ENCODE measurements around the gene SLC4A4. TPM values are rescaled to one million over a fixed set of nuclear protein-coding genes. Genes with fewer than 3 reads are reported as not detected.

SLC4A4 gene
- total RNA-seq, 1 donor = 13.0 TPM

GRCh38 chr4:71592793-71593192 is 254.0 kb downstream of the SLC4A4 start:
- H3K4me1 ChIP-seq (ENCODE audit: insufficient read depth, low read length) = no peaks in the 10 kb centered on the region
- no peaks in the 10 kb centered on the region for H3K27me3 ChIP-seq (ENCODE audit: insufficient read depth, low read length)
- no peak for DNase-seq (ENCODE audit: insufficient read length, low spot score, missing footprints)
- no peaks in the 10 kb centered on the region for H3K79me2 ChIP-seq (ENCODE audit: insufficient read depth, low read length)
- H3K4me2 ChIP-seq (ENCODE audit: insufficient read depth, low read length) = no peak overlapping the region
- no peaks in the 10 kb centered on the region for H3K9me3 ChIP-seq (ENCODE audit: low read depth, low read length)
- H3K27ac ChIP-seq (ENCODE audit: low read depth, low read length) = no peak overlapping the region
- no peaks in the 10 kb centered on the region for H4K20me1 ChIP-seq (ENCODE audit: insufficient read depth, low read length)
- H3K36me3 ChIP-seq (ENCODE audit: insufficient read depth, low read length) = no peaks in the 10 kb centered on the region
- H2AFZ ChIP-seq (ENCODE audit: low read length) = no peak overlapping the region
- TF ChIP-seq CTCF (IDR thresholded peaks at IDR 0.05; ENCODE audit: extremely low read depth, low read depth, low read length) = no peak
- H3K4me3 ChIP-seq (ENCODE audit: insufficient read depth, low read length) = no peak overlapping the region

- Histone ChIP-seq H3K4me2 (ENCODE audit: insufficient read depth, low read length) (no peak overlapping the region), H3K4me1 (ENCODE audit: insufficient read depth, low read length) (no peaks in the 10 kb centered on the region), H3K79me2 (ENCODE audit: insufficient read depth, low read length) (no peaks in the 10 kb centered on the region), H3K27me3 (ENCODE audit: insufficient read depth, low read length) (no peaks in the 10 kb centered on the region), H3K9me3 (ENCODE audit: low read depth, low read length) (no peaks in the 10 kb centered on the region), H4K20me1 (ENCODE audit: insufficient read depth, low read length) (no peaks in the 10 kb centered on the region), H3K36me3 (ENCODE audit: insufficient read depth, low read length) (no peaks in the 10 kb centered on the region), H2AFZ (ENCODE audit: low read length) (no peak overlapping the region), H3K27ac (ENCODE audit: low read depth, low read length) (no peak overlapping the region), H3K4me3 (ENCODE audit: insufficient read depth, low read length) (no peak overlapping the region)
- TF ChIP-seq CTCF (IDR thresholded peaks at IDR 0.05; ENCODE audit: extremely low read depth, low read depth, low read length) = no peak
- no peak for DNase-seq (ENCODE audit: insufficient read length, low spot score, missing footprints)
These were observed 254.5 kb downstream of the SLC4A4 start for GRCh38 chr4:71593311-71593710.

GRCh38 chr4:71595576-71596108 is 256.8 kb downstream of the SLC4A4 start:
- Histone ChIP-seq H3K27ac (ENCODE audit: low read depth, low read length) (no peak overlapping the region), H3K36me3 (ENCODE audit: insufficient read depth, low read length) (no peaks in the 10 kb centered on the region), H3K79me2 (ENCODE audit: insufficient read depth, low read length) (no peaks in the 10 kb centered on the region), H3K4me3 (ENCODE audit: insufficient read depth, low read length) (no peak overlapping the region), H3K9me3 (ENCODE audit: low read depth, low read length) (no peaks in the 10 kb centered on the region), H4K20me1 (ENCODE audit: insufficient read depth, low read length) (no peaks in the 10 kb centered on the region), H3K27me3 (ENCODE audit: insufficient read depth, low read length) (no peaks in the 10 kb centered on the region), H2AFZ (ENCODE audit: low read length) (no peak overlapping the region), H3K4me2 (ENCODE audit: insufficient read depth, low read length) (no peak overlapping the region), H3K4me1 (ENCODE audit: insufficient read depth, low read length) (no peaks in the 10 kb centered on the region)
- TF ChIP-seq CTCF (IDR thresholded peaks at IDR 0.05; ENCODE audit: extremely low read depth, low read depth, low read length) = no peak
- DNase-seq (ENCODE audit: insufficient read length, low spot score, missing footprints) = peak; percentile 31

- H3K9me3 ChIP-seq (ENCODE audit: low read depth, low read length) = no peaks in the 10 kb centered on the region
- no peak for DNase-seq (ENCODE audit: insufficient read length, low spot score, missing footprints)
- no peaks in the 10 kb centered on the region for H3K4me1 ChIP-seq (ENCODE audit: insufficient read depth, low read length)
- H2AFZ ChIP-seq (ENCODE audit: low read length) = no peak overlapping the region
- no peak overlapping the region for H3K4me3 ChIP-seq (ENCODE audit: insufficient read depth, low read length)
- no peaks in the 10 kb centered on the region for H3K27me3 ChIP-seq (ENCODE audit: insufficient read depth, low read length)
- H3K36me3 ChIP-seq (ENCODE audit: insufficient read depth, low read length) = no peaks in the 10 kb centered on the region
- no peaks in the 10 kb centered on the region for H4K20me1 ChIP-seq (ENCODE audit: insufficient read depth, low read length)
- TF ChIP-seq CTCF (IDR thresholded peaks at IDR 0.05; ENCODE audit: extremely low read depth, low read depth, low read length) = no peak
- no peak overlapping the region for H3K4me2 ChIP-seq (ENCODE audit: insufficient read depth, low read length)
- H3K27ac ChIP-seq (ENCODE audit: low read depth, low read length) = no peak overlapping the region
- no peaks in the 10 kb centered on the region for H3K79me2 ChIP-seq (ENCODE audit: insufficient read depth, low read length)
These were observed 260.8 kb downstream of the SLC4A4 start for GRCh38 chr4:71599578-71599977.
